Measurements from ENCODE around the gene ATP6V0E1. TPM values are rescaled to one million over a fixed set of nuclear protein-coding genes. Genes with fewer than 3 reads are reported as not detected.

Gene ATP6V0E1
- total and polyA plus RNA-seq, 2 of the 4 experiments (the other 2 are of a cell fraction) = 258 to 277 TPM

GRCh38 chr5:172994405-172994804, 10.8 kb downstream of the ATP6V0E1 start:
- Histone ChIP-seq H2AK9ac (replicated peaks; ENCODE audit: low read depth, low read length, poor library complexity) (no peak overlapping the region), H2BK15ac (ENCODE audit: low read depth, low read length) (no peak overlapping the region), H3K56ac (ENCODE audit: extremely low read depth, insufficient read depth, low read length) (no peak overlapping the region), H3K27ac (ENCODE audit: insufficient read depth, low read length) (no peak overlapping the region), H3K9me1 (ENCODE audit: insufficient read depth, low read length) (peaks cover 8% of the 10 kb centered on the region; the same call in 1 of the 2 replicates), H3K14ac (replicated peaks; ENCODE audit: low read depth, low read length) (no peak overlapping the region), H3K36me3 (ENCODE audit: control insufficient read depth, insufficient read depth, low read length) (peaks cover 32% of the 10 kb centered on the region), H3K27me3 (ENCODE audit: control insufficient read depth, insufficient read depth, low read length) (no peaks in the 10 kb centered on the region), H3K79me1 (ENCODE audit: low read depth in 1 of 2, low read length in 2 of 2) (peaks cover 23 to 68% of the 10 kb centered on the region in 2 experiments), H3K23ac (ENCODE audit: low read depth, low read length) (no peak overlapping the region), H3K4me2 (ENCODE audit: low read depth, low read length) (no peak overlapping the region), H3K9me3 (ENCODE audit: control insufficient read depth, insufficient read depth, low read length) (no peaks in the 10 kb centered on the region), H2AFZ (replicated peaks; ENCODE audit: low read length, poor library complexity) (no peak overlapping the region), H2BK5ac (ENCODE audit: low read depth, low read length, poor library complexity, severe bottlenecking) (no peak overlapping the region), H2AK5ac (ENCODE audit: low read depth, low read length) (no peak overlapping the region), H3K4me3 (ENCODE audit: insufficient read depth, low read depth, low read length) (no peak overlapping the region), H3K4ac (ENCODE audit: low read depth, low read length) (no peak overlapping the region), H4K91ac (ENCODE audit: insufficient read depth, low read depth, low read length) (no peak overlapping the region), H4K5ac (ENCODE audit: low read depth, low read length) (no peak overlapping the region), H4K20me1 (ENCODE audit: insufficient read depth, low read length) (peaks cover 32% of the 10 kb centered on the region), H4K8ac (ENCODE audit: low read depth in 2 of 2, low read length in 2 of 2) (no peak overlapping the region), H2BK120ac (ENCODE audit: low read depth, low read length) (no peak overlapping the region), H3K4me1 (ENCODE audit: control insufficient read depth, insufficient read depth, low read length) (no peaks in the 10 kb centered on the region), H3K18ac (ENCODE audit: low read depth, low read length) (no peak overlapping the region), H3K9ac (ENCODE audit: low read depth, low read length) (no peak overlapping the region), H2BK20ac (ENCODE audit: low read depth, low read length) (no peak overlapping the region)
- in situ Hi-C loops (cut with MboI; ENCODE audit: low sequenced_read_pairs) (no loop called here), dilution Hi-C loops (cut with HindIII; ENCODE audit: low sequenced_read_pairs, unreplicated experiment) (no loop called here), intact Hi-C loops (cut with micrococcal nuclease) (no loop called here)
- no peak for ATAC-seq (ENCODE audit: low read depth)
- BruUV-seq (replicated peaks) = no TSS peak
- no peak for DNase-seq
- TF ChIP-seq CEBPB (IDR thresholded peaks at IDR 0.05; ENCODE audit: low read depth, low read length) (no peak), NFE2L2 (IDR thresholded peaks at IDR 0.05; ENCODE audit: low read depth, low read length) (no peak), FOS (IDR thresholded peaks at IDR 0.05; ENCODE audit: low read depth, low read length) (no peak), POLR2A (IDR thresholded peaks at IDR 0.05; ENCODE audit: low read depth, low read length) (no peak), BHLHE40 (IDR thresholded peaks at IDR 0.05; ENCODE audit: low read depth, low read length) (no peak), CHD1 (IDR thresholded peaks at IDR 0.05; ENCODE audit: low read depth, low read length) (no peak), SMC3 (IDR thresholded peaks at IDR 0.05; ENCODE audit: low read depth, low read length) (no peak), RCOR1 (IDR thresholded peaks at IDR 0.05; ENCODE audit: insufficient replicate concordance, low read length) (no peak), ELK1 (IDR thresholded peaks at IDR 0.05; ENCODE audit: borderline replicate concordance, low read depth, low read length) (no peak), MAFK (IDR thresholded peaks at IDR 0.05; ENCODE audit: low read depth, low read length) (no peak), MAZ (IDR thresholded peaks at IDR 0.05; ENCODE audit: borderline replicate concordance, low read depth, low read length) (no peak), USF2 (IDR thresholded peaks at IDR 0.05; ENCODE audit: low read depth, low read length) (no peak)
- ChIA-PET CTCF (interaction anchor here (2.0 kb wide), 1 partner anchor 10 kb away, joined by 6 read pairs; no protein-coding TSS in a partner anchor), POLR2A (ENCODE audit: unreplicated experiment) (no interaction called here)
- WGBS, 2 experiments (ENCODE audit: extremely low coverage in 2 of 2, insufficient read length in 1 of 2) = no CpG with 5 or more reads among the region's 2 CpGs
